Eye (tissue), 1 donor: ENCODE results near the gene CDKN1A.
"Not testable (repeated sequence)": the region's sequence is repeated elsewhere in the genome, so short reads cannot be mapped to it uniquely, and the experiment has no call there.

ENCODE experiments used
- DNase-seq: peaks from one replicate; pipeline ENCODE4 v3.0.0-alpha.2; 2015

CDKN1A gene

DNA sequence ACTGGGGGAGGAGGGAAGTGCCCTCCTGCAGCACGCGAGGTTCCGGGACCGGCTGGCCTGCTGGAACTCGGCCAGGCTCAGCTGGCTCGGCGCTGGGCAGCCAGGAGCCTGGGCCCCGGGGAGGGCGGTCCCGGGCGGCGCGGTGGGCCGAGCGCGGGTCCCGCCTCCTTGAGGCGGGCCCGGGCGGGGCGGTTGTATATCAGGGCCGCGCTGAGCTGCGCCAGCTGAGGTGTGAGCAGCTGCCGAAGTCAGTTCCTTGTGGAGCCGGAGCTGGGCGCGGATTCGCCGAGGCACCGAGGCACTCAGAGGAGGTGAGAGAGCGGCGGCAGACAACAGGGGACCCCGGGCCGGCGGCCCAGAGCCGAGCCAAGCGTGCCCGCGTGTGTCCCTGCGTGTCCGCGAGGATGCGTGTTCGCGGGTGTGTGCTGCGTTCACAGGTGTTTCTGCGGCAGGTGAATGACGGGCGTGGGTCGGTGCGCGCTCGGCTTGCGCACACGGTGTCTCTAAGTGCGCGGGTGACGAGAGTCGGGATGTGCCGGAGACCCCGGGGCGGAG, at the start of gene CDKN1A:
Gene CDKN1A (plus strand): TSS at position 227 of the 555 bp plus-strand sequence. CDS start 5,388 bp downstream, outside the sequence.
- peak; percentile 90 for DNase-seq

DNA sequence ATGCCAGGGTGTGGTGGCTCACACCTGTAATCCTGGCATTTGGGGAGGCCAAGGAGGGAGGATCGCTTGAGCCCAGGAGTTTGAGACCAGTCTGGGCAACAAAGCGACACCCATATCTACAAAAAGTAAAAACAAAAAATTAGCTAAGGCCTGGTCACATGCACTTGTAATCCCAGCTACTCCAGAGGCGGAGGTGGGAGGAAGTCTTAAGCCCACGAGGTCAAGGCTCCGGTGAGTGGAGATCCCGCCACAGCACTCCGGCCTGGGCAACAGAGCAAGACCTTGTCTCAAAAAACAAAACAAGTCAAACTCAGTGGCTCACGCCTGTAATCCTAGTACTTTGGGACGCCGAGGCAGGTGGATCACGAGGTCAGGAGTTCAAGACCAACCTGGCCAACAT, 48.7 kb upstream of the CDKN1A start:
- no peak for DNase-seq

DNA sequence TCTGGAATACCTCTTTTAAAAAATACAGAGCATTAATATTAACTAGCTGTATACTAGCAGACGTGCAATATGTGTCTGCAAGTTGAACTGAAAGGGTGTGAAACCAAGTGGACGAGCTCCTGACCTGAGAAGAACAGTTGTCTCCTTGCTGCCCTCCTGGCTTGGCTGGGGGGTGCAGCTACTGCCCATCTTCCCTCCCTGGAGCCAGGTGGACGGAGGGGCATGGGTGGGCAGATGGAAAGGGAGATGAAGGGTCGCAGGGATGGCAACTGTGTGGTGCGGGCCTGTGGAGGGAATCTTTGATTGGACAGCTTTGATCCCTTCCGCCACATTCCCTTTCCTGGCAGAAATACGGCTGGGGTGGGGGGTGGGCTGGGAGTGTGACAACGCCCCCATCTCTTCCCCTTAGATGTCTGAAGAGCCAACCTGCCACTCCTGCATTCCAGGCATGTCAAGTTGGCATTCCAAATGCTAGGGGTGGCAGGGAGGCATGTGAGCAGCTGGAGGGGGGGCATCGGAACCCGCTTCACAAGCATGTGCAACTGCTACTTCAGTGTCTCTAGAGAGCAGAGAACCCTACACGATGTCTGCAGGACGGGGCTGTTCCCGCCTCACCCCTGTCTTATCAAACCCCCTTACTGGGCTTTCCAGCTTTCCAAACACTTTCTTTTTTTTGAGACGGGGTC, 47.0 kb upstream of the CDKN1A start:
- peak; percentile 56 for DNase-seq

DNA sequence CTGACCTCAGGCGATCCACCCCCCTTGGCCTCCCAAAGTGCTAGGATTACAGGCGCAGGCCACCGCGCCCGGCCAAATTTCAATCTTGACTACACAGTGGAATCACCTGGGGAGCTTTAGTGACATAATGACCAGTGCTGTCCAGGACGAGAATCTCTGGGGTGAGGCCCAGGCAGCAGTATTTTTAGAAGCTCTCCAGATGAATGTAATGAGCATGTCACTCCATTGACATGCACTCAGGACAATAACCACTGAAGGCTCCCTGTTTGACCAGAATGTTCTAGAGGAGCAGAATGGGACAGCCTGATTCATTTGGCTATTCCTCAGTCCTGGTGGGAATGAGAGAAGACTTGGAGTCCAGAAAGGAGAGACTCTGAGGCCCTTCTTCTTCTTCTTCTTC, 45.1 kb upstream of the CDKN1A start:
- no peak for DNase-seq

DNA sequence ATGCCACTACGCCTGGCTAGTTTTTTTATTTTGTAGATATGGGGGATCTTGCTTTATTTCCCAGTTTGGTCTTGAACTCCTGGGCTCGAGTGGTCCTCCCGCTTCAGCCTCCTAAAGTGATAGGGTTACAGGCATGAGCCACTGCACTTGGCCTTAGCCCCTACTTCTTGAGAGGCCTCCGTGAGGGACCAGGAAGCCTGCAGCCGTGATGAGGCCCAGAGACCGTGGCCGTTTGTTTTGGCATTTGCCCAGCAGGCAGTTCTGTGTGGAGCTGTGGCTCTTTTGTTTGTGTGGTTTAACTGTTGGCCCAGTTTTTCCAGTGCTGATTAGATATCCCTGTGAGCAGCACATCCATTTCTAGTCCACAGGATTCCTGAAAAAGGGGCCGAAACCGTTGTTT, 44.6 kb upstream of the CDKN1A start:
- peak; percentile 72 for DNase-seq

DNA sequence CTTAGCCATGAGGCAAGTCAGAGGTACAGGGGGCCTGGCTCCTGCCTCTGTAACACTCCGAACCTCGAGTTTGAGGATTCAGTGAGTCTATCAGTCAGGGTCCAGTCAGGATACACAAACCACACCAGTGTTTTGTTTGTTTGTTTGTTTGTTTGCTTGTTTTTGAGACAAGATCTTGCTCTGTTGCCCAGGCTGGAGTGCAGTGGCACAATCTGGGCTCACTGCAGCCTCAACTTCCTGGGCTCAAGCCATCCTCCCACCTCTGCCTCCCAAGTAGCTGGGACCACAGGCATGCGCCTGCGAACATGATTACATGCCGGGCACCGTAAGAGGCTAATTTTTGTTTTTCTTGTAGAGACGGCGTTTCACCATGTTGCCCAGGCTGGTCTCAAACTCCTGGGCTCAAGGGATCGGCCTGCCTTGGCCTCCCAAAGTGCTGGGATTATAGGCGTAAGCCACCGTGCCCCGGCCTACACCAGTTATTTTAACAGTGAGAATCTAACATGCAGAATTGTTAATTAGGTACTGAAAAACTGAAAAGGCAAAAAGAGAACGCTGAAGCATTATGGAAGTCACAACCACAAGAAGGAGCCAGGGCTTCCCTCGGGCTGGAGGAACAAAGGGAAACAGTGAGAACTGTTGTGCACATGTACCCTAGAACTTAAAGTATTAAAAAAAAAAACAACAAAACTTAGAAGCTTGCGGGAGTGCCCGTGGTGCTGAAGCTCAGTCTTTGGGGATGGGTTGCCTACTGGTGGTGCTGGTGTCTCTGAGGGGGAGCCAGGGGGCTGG, 44.0 kb upstream of the CDKN1A start:
- DNase-seq, result no peak

DNA sequence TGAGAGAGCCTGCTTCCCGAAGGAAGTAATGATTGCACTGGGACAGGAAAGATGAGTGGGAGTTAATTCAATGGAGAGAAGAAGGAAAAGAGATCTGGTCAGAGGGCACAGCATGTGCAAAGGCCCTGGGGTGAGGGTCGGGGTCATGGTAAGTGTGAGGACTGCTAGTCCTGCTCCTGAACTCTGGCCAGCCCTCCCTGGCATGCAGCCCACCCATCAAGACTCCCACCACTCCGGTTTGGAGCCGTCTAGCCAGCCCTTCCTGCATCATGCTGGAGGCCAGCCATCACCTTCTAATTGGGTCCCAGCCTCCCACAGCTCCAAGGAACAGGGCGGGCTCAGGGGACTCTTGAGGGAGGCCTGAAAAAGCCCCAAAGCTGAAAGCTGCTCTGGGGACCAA, 42.2 kb upstream of the CDKN1A start:
- no peak for DNase-seq

DNA sequence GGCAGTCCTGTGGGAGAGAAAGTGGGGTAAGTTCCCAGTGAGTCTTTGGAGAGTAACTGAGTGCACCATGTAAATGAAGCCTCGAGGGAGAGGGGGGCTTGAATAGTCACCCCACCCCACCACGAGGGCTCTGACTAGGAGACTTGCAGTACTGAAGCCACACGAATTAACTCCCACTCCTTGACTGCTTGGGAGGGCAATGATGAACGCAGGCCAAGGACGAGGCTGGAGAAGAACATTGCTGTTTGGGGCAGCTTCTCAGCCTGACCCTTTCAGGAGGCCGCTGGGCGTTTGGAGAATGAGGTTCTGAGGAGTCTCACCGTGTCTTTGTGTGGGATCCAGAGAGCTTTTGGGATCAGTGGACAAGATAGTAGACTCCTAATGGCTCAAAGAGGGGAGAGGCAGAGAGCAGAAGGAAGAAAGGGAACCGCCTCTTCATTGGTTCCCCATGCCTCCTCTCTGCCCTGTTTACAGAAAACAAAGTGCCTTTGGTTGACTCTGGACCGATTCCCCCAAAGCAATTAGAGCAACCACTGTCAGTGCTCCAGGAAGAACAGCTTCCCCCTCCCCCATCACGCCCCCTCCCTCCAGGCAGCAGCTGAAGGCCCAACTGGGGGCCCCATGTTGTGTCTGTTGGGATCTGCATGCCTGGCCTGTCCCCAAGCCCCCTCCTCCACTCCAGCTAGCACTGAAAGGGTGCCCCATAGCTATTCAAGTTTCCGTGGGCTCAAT, 41.7 kb upstream of the CDKN1A start:
- DNase-seq, result no peak

DNA sequence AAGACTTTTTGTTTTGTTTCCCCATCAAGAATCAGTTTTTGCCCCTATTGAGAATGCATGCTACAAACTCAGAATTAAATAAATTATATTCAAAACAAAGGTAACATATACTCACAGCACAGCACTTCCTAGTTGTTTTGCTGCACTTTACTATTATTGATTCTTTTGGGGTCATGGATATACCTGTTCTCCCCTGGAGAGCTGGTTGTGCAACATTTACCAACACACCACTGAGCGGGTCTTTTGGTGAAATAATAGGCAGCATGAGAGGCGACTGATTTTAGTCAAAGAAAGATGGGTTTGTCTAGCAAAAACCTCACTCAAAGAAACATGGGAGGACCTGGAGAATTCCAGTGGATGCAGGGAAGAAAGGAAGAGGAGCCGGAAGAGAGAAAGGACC, 39.9 kb upstream of the CDKN1A start:
- no peak for DNase-seq

DNA sequence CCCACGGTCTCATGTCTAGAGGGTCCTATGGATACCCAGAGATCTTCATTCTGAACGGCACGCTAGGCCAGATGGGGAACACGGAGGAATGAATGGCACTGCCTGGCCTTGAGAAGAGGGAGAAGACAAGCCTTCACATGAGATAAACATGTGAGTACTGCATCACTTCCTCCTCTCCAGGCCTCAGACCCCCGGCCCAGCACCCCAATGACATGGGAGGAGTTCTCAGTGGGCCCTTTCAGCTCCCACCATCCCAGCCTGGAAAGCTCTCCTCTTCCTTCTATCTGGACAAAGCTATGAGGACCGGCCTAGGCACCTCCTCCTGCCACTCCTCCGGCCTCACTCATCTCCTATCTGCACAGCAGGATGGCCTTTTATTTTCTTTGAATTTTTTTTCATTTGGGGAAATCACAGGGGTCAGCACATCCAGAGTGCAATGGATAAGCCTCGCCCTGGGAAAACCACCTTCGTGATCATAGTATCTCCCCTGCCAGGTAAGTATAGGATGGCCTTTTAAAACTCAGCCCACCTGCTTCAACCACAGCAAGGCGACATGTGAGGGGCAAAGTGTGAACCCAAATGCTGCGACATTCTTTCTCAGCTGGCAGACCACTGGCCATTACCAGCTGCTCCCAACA, 39.2 kb upstream of the CDKN1A start:
- DNase-seq, result no peak

DNA sequence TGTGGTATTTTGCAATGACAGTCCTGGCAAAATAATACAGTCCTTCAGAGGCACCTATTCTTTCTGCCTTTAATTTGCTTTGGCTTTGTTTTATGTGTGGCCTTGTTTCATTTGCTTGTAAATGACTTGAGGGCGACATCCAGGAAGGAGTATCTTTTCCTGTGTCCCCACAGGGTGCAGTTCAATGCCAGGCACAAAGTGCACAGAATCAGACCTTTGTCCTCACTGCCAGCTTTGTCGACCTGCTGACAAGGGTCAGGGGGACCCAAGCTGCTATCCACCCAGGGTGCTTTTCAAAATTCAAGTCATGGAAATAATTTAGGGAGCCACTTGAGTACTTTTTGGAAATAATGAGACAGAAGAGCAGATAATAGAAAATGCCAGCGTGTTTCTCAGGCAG, 37.0 kb upstream of the CDKN1A start:
- DNase-seq, result no peak

DNA sequence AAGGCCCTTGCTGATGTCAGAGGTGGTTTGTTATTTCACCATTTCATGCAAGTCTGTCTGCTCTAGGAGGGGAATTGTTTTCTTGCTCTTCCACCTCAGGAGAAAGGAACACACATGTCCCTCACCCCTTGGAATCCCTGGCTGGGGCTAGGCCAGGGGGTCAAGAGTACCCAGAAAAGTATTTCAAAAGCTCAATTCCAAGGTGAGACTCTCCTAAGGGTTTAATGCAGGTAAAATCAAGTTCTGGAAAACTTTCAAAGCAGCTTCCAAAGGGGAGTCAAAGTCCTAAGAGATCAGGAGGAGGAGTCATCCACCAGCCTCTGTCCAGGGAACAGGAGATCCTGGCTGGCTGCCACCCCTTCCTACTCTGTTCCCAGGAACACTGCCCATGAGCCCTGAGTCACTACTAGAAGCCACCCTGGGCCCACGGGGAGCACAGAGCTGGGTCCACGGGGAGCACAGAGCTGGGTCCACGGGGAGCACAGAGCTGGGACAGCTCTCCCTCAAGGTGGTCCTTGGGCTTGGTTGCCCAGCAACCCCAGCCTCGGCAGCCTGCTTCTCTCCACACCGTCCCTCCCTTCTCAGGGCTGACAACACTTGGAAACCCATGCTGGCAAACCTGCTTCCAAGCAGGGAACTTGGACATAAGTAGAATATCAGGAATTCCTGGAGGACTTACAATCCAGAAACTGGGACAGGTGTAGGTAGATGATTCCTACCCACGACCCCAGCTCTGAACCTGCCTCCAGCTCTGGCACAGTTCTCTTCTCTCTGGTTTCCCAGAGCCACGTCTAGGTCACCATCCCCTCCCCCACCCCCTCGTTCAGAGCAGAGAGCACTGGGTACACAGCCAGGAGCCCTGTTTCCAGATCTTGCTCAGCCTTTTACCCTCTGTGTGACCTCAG, 35.3 kb upstream of the CDKN1A start:
- DNase-seq, result no peak

DNA sequence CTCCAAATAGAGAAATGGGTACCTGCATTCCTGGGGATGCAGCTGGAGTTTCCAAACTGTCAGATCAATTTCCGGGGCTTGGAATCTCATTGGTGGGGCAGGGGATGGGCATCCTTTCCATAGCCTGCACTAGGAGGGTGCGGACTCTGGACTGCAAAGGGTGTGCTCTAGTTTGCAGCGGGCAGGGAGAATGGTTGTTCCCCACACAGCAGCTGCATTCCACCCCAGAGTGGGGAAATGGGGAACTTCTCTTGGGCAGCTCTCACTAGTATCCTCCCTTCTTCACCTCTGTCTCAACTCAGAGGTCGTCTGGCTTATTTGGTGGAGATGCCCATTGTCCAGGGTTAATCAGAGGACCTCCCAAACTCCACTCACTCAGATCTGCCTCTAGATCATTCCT, 34.5 kb upstream of the CDKN1A start:
- DNase-seq, result no peak

DNA sequence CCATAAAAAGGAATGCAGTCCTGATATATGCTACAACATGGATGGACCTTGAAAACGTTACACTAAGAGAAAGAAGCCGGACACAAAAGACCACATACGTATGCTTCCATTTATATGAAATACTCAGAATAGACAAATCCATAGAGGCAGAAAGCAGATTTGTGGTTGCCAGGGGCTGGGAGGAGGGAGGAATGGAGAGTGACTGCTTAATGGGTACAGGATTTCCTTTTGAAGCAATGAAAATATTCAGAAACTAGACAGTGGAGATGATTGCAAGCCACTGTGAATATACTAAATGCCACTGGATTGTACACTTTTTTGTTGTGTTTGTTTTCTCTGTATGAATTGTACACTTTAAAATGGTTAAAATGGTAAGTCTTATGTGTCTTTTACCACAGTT, 29.4 kb upstream of the CDKN1A start:
- no peak for DNase-seq

DNA sequence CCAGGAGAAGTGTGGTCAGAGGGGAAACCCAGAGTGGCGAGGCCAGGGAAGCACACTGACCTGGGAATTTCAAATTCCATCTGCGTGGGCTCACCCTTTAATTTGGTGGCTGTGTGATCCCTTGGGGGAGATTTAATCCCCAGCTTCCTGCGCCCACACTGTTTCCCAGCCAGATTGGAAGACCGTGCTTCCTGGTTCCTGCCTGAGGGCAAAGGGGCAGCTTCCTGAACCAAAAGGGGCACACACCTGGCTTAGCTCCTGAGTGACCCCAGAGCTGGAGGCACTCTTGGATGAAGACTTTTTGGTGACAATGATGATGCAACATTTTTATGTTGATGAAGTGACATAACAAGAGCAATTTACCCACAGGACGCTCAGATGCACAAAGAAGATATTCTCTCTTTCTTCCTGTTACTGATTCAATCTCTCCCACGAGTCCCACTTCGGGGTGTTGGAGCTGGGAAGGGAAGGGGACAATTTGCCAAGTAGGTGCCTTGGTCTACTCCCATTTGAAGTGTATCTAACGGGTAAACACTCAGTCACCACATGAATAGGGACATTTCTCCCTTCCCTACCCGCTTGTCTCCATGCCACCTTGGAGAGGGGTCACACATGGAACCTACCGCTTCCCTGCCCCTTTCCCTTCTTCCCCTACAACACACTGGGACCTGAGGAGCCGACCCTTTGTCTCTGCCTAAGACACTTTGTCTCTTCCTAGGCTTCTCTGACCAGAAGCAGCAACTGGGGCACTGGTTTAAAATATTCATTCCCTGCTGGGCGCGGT, 28.6 kb upstream of the CDKN1A start:
- no peak for DNase-seq

DNA sequence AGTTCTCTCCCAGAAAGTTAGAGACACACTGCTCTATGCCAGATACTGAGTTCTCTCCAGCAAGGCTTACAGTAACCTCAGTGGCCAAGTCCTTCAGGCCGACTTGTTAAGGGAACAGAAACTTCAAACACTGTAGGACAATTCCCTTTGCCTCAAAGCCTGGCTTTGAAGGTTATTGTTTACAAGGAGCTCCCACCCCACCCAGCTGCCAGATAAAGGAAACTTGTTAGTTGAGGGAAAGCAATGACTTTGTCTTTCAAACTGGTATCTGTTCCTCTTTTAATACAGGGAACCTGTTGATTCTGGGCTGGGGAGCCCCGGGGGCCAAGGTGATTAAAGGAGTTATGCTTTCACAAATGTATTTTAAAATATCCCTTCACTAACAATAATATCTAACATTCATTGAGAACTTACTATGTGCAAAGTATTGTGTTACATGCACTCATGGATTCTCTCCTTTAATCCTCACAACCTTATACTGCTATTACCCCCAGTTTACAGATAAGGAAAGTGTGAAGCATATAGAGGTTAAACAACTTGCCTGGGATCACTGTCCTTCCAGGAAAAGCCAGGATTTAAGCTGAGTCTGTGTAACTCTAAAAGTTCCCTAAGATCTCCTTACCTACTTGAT, 27.6 kb upstream of the CDKN1A start:
- DNase-seq, result no peak

DNA sequence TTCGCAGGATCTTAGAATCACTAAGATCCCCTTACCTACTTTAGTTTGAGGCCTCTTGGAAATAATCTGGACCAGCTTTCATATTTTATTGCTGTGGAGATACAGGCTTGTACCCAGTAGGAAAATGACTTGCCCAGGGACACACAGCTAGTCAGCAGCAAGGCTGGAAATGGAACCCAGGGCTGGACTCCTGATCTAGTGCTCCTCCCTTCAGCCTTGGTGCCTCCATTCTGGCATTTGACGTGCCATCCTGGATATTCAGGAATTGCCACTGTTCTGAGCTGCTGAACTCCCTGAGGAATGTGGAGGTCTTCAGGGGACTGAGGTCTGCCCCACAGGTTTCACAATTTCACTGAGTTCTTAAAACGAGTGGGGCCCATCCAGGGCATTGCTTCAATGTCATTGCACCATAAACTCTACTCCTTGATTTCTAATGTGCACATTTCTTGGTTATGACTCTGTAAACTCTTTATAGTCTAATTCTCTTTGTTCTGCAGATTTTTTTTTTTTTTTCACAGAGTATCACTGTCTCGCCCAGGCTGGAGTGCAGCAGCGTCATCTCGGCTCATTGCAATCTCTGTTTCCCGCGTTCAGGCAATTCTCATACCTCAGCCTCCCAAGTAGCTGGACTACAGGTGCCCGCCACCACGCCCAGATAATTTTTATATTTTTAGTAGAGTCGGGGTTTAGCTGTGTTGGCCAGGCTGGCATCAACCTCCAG, 26.7 kb upstream of the CDKN1A start:
- no peak for DNase-seq

DNA sequence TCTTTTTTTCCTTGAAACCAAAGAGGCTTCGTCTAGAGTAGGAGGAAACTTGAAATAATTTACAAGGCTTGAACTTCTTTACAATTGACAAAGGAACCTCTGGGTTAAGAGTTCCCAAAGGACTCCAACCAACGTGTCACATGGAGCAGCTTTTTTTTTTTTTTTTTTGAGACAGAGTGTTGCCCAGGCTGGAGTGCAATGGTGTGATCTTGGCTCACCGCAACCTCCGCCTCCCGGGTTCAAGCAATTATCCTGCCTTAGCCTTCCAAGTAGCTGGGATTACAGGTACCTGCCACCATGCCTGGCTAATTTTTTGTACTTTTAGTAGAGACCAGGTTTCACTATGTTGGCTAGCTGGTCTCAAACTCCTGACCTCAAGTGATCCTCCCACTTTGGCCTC, 24.0 kb upstream of the CDKN1A start:
- DNase-seq, result not testable (repeated sequence)

DNA sequence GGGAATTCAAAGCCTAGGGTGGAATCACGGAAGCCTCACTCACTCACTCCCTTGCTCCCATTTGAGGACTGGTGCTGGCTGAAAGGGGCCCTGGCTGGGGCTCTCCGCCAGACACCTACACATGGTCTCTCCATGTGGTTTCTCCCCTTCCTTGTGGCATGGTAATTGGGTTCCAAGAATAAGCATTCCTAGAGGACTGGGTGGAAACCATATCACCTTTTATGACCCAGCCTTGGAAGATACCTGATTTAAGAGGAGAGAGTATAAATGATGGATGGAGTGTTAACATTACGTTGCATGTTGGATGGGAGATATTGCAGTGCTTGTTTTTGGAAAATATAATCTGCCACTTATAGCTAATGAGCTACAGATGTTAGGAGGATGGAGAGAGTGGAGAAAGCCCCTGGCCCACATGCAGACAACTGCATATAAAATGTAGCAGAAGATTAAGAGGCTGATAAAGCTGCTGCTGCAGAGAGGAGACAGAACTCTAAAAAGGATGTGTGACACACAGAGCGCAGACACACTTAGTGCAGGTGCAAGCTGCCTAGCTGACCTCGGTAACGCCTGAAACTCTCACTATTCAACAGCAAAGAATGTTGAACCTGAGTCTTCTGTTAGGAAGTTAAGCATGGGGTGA, 23.3 kb upstream of the CDKN1A start:
- peak; percentile 69 for DNase-seq
